22Rv1 (cell line): Measurements from ENCODE around the gene GATAD2A.

Experiments
- H3K27ac ChIP-seq: fragments of 450-650 bp; 2 replicates; pipeline ENCODE4 v1.5.1; 2017
- CTCF ChIP-seq: fragments of 450-650 bp; IDR thresholded peaks from 2 replicates; pipeline ENCODE4 v1.5.1; 2017; ENCODE audit warnings: mild to moderate bottlenecking
- ZFX ChIP-seq: fragments of 450-650 bp; IDR thresholded peaks from 2 replicates; pipeline ENCODE4 v1.6.1; 2017; ENCODE audit warnings: antibody characterized with exemption, borderline replicate concordance

The GATAD2A gene

GRCh38 chr19:19482809-19483596 is 77.5 kb downstream of the GATAD2A start:
- H3K27ac ChIP-seq, result no peak overlapping the region
- TF ChIP-seq CTCF (no peak), ZFX (no peak)

GRCh38 chr19:19485161-19485997 is 79.9 kb downstream of the GATAD2A start:
- TF ChIP-seq ZFX, result no peak
- no peak for TF ChIP-seq CTCF
- 0 out of 2 replicates have a peak overlapping the region, but pooled peaks have one; percentile 95 for H3K27ac ChIP-seq

- TF ChIP-seq ZFX, result no peak
- no peak for TF ChIP-seq CTCF
- 0 out of 2 replicates have a peak overlapping the region, but pooled peaks have one; percentile 95 for H3K27ac ChIP-seq
These were observed 80.5 kb downstream of the GATAD2A start for GRCh38 chr19:19485998-19486290.

- TF ChIP-seq CTCF, result no peak
- TF ChIP-seq ZFX, result no peak
- H3K27ac ChIP-seq, result peak overlapping the region; percentile 95; the same call in 1 of the 2 replicates
These were observed 81.0 kb downstream of the GATAD2A start for GRCh38 chr19:19486343-19487076.

- H3K27ac ChIP-seq, result peak overlapping the region; percentile 95
- no peak for TF ChIP-seq CTCF
- TF ChIP-seq ZFX, result no peak
These were observed 81.8 kb downstream of the GATAD2A start for GRCh38 chr19:19487077-19487949.

GRCh38 chr19:19487950-19488874 is 82.7 kb downstream of the GATAD2A start:
- TF ChIP-seq CTCF (no peak), ZFX (no peak)
- H3K27ac ChIP-seq, result peak overlapping the region; percentile 95
